ENCODE results near the gene YBX2. TPM values are rescaled to one million over a fixed set of nuclear protein-coding genes. Genes with fewer than 3 reads are reported as not detected.
A peak's percentile ranks its signal among the peaks of the same experiment; 100 is the strongest.

Gene YBX2
- total RNA-seq, 1 donor from 2014 or later: 2.2 TPM

- H3K4me3 Mint-ChIP-seq: peak within 1 kb of the TSS; percentile 97
- no peaks in the 10 kb centered on the region for H3K9me3 Mint-ChIP-seq
- H3K27ac Mint-ChIP-seq: peak within 1 kb of the TSS; percentile 100
- no peaks in the 10 kb centered on the region for H3K27me3 Mint-ChIP-seq (ENCODE audit: low read depth)
- no peak for TF ChIP-seq CTCF (IDR thresholded peaks at IDR 0.05; ENCODE audit: unreplicated experiment)
- H3K4me1 Mint-ChIP-seq: peaks cover 31% of the 10 kb centered on the region
- H3K36me3 Mint-ChIP-seq: peaks cover 12% of the 10 kb centered on the region
- peak; percentile 98 to 100 for DNase-seq (ENCODE audit: low spot score in 2 of 2, unreplicated experiment in 2 of 2)
Observed at GRCh38 chr17:7251661-7252175, 42.7 kb downstream of the YBX2 start, which contains the start of gene CTDNEP1. Gene CTDNEP1, minus strand, starts transcription at chr17:7251734. Its CDS starts 438 bp downstream, at chr17:7251296.

- peaks cover 31% of the 10 kb centered on the region for H3K4me1 Mint-ChIP-seq
- DNase-seq (ENCODE audit: low spot score in 2 of 2, unreplicated experiment in 2 of 2): peak in 1 of 2 experiments; percentile 48
- peak overlapping the region; percentile 94 for H3K27ac Mint-ChIP-seq
- TF ChIP-seq CTCF (IDR thresholded peaks at IDR 0.05; ENCODE audit: unreplicated experiment): no peak
- H3K9me3 Mint-ChIP-seq: no peaks in the 10 kb centered on the region
- peak overlapping the region; percentile 97 for H3K4me3 Mint-ChIP-seq
- peaks cover 14% of the 10 kb centered on the region for H3K36me3 Mint-ChIP-seq
- H3K27me3 Mint-ChIP-seq (ENCODE audit: low read depth): no peaks in the 10 kb centered on the region
Observed at GRCh38 chr17:7250695-7251627, 43.5 kb downstream of the YBX2 start.

GRCh38 chr17:7249830-7250229 is 44.6 kb downstream of the YBX2 start:
- TF ChIP-seq CTCF (IDR thresholded peaks at IDR 0.05; ENCODE audit: unreplicated experiment): no peak
- Mint-ChIP-seq H3K4me1 (peaks cover 31% of the 10 kb centered on the region), H3K27ac (peak overlapping the region; percentile 39), H3K27me3 (ENCODE audit: low read depth) (no peaks in the 10 kb centered on the region), H3K36me3 (peaks cover 15% of the 10 kb centered on the region), H3K9me3 (no peaks in the 10 kb centered on the region), H3K4me3 (peak overlapping the region; percentile 87)
- no peak for DNase-seq (ENCODE audit: low spot score in 2 of 2, unreplicated experiment in 2 of 2)

GRCh38 chr17:7249214-7249613 is 45.2 kb downstream of the YBX2 start:
- Mint-ChIP-seq H3K27me3 (ENCODE audit: low read depth) (no peaks in the 10 kb centered on the region), H3K27ac (peak overlapping the region; percentile 37), H3K36me3 (peaks cover 14% of the 10 kb centered on the region), H3K4me3 (peak overlapping the region; percentile 39), H3K4me1 (peaks cover 31% of the 10 kb centered on the region), H3K9me3 (no peaks in the 10 kb centered on the region)
- no peak for TF ChIP-seq CTCF (IDR thresholded peaks at IDR 0.05; ENCODE audit: unreplicated experiment)
- no peak for DNase-seq (ENCODE audit: low spot score in 2 of 2, unreplicated experiment in 2 of 2)

- no peak for TF ChIP-seq CTCF (IDR thresholded peaks at IDR 0.05; ENCODE audit: unreplicated experiment)
- Mint-ChIP-seq H3K27ac (no peak overlapping the region), H3K4me1 (peaks cover 31% of the 10 kb centered on the region), H3K4me3 (no peak overlapping the region), H3K27me3 (ENCODE audit: low read depth) (no peaks in the 10 kb centered on the region), H3K9me3 (no peaks in the 10 kb centered on the region), H3K36me3 (peaks cover 14% of the 10 kb centered on the region)
- no peak for DNase-seq (ENCODE audit: low spot score in 2 of 2, unreplicated experiment in 2 of 2)
Observed at GRCh38 chr17:7248796-7249195, 45.6 kb downstream of the YBX2 start.

Data from mesothelial cell of epicardium (in vitro differentiated cells).